NCI-H748 treated with DMSO at 0.1 percent for 48 hours (cell line): ENCODE measurements around the gene ERN1.
"Not testable (repeated sequence)": the region's sequence is repeated elsewhere in the genome, so short reads cannot be mapped to it uniquely, and the experiment has no call there.

Experiments
- DNase-seq: peaks from one replicate; lab custom pipeline; 2025; lab: John Stamatoyannopoulos, UW

Gene ERN1

DNA sequence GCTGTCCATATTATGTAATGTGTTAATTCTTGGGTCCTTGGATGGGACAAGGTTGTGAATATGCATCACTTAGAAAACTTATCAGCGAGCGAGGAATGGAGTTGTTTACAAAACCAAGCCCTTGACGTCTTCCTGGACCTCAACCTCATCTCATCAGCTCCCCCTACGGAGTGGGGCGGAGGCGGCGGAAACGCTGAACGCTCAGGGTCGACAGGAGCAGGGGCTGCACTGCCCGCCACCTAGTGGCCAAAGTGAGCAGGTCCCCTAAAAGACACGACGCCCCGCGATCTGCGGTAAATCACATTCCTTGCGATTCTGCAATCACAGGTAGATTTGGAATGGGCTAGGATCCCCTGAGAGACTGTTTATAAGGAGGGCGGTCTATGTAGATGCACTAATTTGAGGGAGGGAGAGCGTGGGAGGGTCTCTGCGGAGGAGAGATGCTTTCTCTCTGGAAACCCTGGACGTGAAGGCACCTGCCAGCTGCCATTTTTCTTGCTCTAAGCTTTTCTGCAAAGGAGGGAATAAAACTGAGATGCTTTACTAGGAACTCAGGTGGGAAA is 104.1 kb downstream of the ERN1 start:
- peak; percentile 41 for DNase-seq

DNA sequence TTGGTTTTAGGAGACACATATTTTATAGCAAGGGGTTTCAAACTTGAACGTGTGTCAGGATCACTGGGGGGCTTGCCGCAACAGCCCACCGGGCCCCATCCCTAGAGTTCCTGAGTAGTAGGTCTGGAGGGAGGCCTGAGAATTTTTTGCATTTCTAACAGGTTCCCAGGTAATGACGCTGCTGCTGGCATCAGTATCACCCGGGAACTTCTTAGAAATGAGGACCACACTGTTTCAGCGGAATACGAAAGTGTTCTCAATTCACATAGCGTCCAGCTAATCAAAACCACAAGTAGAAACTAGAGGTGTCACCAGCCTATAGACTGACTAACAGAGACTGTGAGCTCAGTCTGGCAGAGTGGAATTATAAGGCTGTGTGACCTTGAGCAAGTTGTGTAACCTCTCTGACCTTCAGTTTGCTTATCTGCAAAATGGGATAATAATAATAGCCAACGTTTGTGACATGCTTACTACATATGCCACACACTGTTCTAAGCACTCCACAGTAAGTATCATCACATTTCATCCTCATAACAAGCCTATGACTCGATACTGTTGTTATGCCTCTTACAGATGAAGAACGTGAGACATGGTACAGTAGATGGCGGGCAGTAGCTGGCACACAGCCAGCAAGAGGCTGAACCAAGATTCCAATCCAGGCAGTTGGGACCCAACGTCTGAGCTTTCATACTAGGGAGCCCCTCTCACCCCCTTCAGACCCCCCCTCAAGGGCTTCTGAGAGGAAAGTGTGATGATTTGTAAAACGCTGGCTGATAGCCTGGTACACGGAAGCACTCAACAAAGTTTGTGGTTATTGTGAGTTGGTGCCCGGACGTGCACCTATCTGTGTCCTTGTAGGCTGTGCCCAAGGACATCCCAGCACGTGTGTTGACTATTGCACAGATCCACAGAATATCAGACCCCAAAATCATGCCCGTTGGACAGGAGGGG is 104.9 kb downstream of the ERN1 start:
- DNase-seq = no peak

DNA sequence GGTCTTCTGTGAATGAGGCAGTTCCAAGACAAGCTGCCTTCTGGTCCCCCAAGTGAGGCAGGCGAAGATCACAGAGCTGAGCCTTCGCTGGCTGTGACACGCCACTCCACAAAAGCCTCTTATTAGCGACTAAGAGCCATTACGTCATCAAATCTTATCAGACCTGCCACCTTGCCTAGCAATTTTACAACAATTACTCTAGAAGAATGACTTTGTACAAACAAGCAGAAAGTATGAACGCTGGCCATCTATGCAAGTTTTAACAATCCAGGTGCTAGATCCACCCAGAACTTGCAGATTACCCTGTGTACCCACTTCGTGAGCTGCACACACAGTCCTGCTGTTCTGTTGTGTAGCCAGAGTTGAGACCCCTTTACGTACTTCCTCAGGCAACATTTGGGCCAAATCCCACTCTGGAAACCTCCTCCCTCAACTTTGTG is 105.7 kb downstream of the ERN1 start:
- no peak for DNase-seq

DNA sequence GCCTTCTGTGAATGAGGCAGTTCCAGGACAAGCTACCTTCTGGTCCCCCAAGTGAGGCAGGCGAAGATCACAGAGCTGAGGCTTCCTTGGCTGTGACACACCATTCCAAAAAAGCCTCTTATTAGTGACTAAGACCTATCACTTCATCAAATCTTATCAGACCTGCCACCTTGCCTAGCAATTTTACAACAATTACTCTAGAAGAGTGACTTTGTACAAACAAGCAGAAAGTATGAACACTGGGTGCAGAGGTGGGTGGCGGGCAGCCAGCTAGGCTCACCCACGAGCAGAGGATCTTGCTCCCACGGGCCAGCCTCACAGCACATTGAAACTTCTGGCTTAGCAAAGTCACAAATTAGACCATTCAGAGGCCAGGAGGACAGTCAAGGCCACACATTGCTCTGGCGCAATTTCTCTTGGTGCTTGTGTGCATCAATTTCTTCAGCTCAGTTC is 107.3 kb downstream of the ERN1 start:
- DNase-seq = no peak

DNA sequence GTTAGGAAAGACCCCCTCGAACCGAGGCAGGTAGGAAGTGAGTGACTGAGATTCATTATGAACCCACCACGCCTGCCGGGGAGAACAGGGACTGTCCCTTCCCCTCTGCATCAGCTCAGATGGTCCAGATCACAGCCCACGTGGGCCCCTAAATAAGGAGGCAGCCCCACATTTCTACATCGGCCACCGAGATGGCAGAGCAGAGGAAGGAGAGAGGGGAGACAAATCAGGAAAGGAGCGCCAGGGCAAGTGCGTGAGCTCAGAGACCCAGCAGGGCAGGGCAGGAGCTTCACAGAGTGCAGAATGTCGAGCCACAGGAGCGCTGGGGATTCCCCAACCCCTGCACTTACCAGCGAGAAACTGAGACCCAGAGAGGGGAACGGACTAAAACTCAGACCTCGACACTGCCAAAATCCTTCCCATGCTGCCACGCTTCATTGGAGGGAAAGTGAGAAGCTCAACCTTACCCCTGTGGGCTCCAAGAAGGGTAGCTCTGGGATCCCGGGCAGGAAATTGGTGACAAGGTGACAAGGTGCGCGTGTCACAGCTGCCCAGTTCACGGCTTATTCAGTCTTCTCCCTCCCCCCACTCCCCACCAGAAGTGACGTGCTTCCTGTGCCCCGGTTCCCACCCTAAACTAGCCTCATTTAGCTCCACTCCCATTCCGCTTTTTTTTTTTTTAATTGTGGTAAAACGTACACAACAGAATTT is 109.7 kb downstream of the ERN1 start, which contains the start of gene ICAM2:
Gene ICAM2, minus strand, starts transcription at position 578 of the 711 bp plus-strand sequence. CDS start 13,942 bp downstream, outside the sequence.
- no peak for DNase-seq

DNA sequence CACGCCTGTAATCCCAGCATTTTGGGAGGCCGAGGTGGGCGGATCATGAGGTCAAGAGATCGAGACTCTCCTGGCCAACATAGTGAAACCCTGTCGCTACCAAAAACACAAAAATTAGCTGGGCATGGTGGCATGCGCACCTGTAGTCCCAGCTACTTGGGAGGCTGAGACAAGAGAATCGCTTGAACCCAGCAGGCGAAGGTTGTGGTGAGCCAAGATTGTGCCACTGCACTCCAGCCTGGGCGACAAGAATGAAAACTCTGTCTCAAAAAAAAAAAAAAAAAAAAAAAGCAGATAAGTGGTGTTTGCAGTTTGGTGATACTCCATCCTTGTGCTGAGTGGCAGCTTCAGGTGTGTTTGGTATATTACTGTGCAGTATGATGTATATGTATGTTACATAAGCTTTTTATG is 110.4 kb downstream of the ERN1 start:
- not testable (repeated sequence) for DNase-seq

DNA sequence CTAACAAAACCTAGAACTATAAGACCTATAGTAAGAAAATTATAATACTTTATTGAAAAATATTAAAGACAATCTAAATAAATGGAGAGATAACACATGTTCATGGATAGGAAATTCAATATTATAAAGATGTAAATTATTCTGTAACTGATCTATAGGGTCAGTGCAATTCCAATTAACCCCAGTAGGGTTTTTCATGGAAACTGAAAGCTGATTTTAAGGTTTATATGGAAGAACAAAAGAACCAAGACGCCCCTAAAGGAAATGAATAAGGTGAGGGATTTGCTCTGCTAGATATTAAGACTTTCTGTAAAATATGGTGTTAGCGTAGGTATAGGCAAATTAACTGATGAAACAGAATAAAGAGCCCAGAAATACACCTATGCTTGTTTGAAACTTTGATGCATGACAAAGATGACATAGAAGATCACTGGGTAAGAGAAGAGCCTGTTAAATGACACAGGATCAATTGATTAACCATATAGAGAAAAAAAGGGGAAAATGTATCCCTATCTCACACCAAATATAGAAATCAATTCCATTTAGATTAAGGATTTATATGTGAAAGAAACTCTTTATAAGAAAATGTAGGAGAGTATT is 112.5 kb downstream of the ERN1 start:
- no peak for DNase-seq

DNA sequence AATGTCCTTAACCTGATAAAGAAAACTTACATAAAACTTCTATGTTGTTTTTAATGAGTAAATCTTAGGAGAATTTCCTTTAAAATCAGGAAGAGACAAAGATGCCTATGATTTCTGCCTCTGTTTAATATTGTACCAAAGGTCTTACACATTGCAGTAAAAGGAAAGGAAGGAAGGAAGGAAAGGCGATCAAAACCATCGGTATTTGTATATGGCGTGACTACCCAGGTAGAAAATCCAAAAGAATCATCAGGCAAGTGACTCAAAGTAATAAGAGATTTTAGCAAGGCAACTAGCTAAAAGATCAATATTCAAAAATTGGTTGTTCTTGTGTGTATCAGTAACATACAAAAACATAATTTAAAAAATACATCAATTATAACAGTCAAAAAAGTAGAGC is 113.0 kb downstream of the ERN1 start:
- DNase-seq = no peak

DNA sequence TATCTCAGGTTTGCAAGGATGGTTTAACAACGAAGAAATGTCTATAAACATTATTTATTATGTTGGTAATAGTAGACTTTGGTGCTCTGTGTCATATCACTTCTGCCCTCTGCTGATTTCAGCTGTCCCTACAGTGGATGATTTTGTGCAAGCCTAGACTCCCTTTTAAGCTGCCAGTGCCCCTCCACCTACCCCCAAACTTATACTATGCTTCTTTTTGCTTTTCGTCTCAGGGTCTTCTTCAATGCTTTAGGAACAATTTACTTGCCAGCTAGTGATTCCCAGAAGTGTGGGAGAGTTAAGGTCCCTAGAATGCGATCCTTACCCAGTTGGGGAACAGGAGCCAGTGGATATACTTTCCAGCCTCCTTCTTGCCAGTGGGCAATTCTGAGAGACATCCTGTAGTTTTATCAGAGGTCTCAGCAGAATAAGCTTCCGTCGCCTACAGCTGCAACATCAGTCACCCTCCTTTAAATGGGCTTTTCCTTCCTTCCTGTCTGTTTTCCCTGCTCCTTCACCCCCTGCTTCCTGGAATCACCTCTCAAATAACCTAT is 113.6 kb downstream of the ERN1 start:
- no peak for DNase-seq

DNA sequence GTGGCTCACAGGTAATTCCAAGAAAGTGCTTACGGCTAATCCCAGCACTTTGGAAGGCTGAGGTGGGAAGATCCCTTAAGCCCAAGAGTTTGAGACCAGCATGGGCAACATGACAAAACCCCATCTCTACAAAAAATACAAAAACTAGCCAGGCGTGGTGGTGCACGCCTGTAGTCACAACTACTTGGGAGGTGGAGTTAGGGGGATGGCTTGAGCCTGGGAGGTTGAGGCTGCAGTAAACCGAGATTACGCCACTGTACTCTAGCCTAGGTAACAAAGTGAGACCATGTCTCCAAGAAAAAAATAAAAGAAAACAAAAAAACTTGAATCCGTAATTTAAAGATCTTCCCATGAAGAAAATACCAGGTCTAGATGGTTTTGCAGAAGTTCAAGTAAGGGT is 114.5 kb downstream of the ERN1 start:
- DNase-seq = no peak

DNA sequence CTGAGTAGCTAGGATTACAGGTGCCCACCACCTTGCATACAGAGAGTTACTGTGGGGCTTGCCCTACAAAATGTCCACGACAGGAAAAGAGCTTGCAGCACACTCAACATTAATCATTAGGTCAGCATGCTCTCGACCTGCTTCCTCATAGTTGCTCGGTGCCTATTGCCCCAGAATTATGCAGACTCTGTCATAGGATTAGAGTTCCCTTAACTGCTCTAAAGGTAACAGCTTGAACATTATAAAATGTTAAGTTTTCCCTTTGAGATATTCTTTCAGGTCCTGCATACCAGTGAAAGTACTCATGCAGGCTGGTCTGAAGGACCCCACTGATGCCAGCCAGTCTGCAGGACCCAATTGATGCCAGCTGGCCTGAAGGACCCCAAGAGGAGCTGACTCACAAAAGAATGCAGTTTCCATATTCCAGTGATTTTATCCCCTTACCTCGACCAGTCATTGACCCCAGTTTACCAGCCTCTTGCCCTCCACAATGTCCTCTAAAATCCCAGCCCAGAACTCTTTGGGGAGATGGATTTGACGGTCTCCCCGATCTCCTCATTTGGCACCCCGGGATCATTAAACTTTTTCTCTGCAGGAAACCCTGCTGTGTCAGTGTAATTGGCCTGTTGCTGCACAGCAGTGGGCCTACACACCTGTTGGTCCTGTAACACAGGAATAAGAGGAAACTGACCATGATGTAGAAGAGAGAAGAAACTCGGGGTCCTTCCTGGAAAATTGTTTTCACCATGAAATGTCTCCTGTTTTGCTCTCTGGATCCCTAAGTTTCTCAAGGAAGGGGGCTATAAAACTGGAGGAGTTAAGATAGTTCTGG is 120.2 kb downstream of the ERN1 start:
- DNase-seq = no peak

DNA sequence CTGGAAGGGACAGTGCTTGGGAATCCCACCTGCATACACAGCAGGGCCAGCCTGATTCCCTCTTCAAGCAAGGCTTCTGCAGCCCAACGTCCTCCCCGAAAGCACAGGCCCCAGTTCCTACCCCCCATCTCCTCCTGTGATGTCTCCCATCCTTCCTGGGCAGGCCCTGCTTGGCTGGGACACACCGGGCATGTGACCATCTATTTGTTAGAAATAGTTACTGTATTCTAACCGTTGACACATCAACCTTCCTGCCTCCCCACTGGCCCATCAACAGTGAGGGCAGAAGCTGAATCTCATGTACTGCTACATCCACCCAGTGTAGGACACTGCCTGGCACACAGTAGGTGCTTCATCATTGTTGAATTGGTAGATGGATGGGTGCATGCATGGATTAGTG is 121.1 kb downstream of the ERN1 start:
- DNase-seq = no peak

DNA sequence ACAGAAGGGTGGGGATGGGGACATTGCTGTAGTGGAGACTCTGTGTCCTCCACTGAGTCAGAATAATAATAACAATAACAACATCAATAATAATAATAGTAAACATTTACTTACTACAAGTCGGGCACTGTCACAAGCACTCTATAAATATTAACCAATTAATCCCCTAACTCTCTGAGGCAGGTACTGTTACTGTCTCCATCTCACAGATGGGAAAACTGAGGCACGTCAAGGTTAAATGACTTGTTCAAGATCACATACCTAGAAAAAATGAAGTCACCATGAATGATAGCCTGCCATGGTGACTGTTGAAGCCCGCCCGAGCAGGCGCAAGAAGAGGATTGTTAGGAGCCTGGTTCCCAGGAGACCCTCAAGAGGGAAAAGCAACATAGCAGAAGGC is 121.6 kb downstream of the ERN1 start:
- no peak for DNase-seq

DNA sequence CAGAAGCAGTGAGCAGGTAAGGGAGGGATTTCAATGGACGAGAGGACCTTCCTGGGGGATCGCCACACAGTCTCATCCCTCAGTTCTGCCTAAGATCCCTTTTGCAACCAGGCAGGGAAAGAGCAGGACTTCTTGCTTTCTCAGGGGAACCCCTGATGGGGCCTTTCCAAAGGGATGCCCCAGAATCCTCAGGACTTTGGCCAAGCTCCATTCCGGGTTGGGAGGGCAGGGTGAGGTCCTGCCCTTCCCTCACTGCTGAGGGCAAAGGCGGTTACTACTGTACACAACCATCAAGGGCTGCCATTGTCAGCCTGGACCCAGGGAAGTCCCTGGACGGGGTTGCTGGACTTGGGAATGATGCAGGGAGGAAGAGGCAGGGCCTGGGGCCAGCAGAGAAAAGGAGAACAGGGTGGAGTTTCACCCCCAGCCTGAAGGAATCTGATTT is 122.1 kb downstream of the ERN1 start:
- no peak for DNase-seq

DNA sequence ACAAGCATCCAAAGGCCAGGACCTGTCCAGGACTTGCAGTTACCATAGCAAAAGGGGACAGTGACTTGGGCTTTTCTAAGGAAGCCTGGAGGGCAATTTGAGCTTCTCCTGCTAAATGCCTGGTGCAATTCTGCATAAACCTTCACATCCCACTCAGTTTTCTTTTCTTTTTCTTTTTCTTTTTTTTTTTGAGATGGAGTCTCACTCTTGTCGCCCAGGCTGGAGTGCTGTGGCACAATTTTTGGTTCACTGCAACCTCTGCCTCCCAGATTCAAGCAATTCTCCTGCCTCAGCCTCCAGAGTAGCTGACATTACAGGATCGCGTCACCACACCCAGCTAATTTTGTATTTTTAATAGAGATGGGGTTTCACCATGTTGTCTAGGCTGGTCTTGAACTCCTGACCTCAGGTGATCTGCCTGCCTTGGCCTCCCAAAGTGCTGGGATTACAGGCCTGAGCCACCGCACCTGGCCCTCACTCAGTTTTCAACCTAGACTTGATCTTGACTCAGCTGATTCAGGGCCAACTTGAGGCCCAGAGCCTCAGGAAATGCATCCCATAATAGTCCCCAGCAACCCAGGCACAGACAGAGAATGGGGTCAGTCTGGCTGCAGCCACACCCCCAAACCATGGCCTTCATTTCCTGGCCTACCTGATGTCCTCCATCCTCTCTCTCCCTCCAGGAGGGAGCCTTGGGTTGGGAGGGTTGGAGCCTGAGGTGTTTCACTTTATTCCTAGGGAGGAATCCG is 122.7 kb downstream of the ERN1 start:
- DNase-seq = not testable (repeated sequence)

DNA sequence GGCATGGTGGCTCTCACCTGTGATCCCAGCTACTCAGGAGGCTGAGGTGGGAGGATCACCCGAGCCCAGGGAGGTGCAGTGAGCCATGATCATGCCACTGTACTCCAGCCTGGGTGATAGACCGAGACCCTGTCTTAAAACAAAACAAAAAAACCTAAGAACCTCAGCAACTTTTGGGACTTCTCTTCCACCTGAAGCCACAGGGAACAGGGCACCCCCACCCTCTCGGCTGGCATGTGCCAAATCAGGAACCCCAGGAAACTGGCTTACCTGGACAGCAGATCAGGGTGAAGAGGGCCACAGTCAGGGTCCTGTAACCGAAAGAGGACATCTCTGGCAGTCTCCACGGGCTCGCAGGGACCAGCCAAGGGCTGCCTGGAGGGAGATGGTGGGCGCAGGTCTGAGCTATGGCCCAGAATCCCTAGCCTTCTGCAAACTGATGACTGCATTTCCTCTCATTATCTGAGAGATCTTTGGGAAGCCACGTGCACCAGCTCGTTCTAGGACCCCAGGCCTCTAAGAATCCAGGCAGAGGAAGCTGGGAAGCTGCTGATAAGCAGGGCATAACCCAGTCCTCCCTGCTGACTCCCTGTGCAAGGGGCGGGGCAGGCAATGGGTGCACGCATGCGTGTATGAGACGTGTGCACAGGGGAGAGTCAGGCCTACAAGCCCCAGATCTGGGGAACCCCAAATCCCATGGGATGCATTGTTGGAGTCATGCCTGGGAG is 123.4 kb downstream of the ERN1 start:
- no peak for DNase-seq

DNA sequence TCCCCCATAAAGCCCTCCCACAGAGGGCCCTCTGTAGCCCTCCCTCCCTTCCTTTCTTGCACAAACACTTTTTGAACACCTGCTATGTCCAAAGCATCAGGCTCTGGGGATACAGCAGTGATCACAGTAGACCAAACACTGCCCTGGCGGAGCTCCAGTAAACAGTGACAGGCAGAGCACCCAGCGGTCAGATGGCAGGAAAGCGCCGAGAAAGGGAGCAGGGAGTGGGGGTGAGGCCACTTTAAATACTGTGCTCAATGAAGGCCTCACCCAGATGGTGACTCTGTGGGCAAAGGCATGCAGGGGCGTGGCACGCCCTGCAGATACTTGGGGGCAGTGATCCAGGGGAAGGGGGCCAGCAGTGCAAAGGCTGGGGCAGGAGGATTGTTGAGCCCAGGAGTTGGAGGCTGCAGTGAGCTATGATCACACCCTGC is 124.2 kb downstream of the ERN1 start:
- peak; percentile 3 for DNase-seq

DNA sequence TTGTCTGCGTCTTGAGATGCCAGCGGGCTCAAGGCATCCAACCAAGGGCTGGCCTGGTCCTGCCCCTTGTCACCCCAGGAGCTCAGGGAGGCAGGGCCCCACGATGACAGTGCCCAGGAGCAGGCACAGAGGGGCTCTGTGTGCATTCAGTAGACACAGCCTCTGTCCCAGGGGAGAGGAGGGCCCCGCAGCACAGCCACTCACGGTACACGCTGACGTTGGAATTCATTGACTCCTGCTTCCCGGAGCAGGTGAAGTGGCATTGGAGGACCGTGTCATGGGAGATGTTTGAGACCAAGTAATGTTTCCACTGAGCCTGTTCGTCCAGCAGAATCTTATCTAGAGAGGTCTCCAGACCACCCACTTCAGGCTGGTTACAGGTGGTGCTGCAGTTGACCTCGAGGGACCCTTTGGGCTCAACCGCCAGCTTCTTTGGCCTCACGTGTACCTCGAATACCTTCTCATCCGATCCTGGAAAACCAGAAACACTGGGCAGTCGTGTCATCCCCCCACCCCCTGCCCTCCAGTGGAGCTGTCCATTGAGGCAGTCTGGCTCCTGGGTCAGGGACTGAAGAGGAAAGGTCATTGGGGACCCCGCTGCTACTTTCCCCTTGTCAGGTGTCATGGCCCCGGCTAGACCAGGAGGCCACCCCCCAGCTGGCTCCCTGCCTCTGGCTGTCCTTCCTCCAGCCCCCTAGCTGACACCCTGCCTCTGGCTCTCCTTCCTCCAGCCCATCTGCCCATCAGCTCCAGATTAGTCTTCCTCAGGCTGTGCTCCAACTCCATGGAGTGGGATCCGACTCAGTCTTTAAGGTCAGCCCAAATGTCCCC is 124.8 kb downstream of the ERN1 start:
- no peak for DNase-seq
